ENCODE data around the gene GATC.

Gene GATC

GRCh38 chr12:120498870-120499515, 52.7 kb downstream of the GATC start:
- no peak for DNase-seq (ENCODE audit: low read depth)

- DNase-seq (ENCODE audit: low read depth) = no peak
Observed at GRCh38 chr12:120500581-120500980, 54.3 kb downstream of the GATC start.

GRCh38 chr12:120504587-120504986, 58.3 kb downstream of the GATC start:
- no peak for DNase-seq (ENCODE audit: low read depth)

- DNase-seq (ENCODE audit: low read depth) = no peak
Observed at GRCh38 chr12:120508537-120508936, 62.3 kb downstream of the GATC start.

Measured in activated T-cell treated with anti-CD3 and anti-CD28 coated beads for 24 hours (primary cell).